GM11168 (cell line): ENCODE results near the gene ADAM10.

ENCODE experiments used
- in situ Hi-C: fragments of 300-500 bp; cut with MboI; formaldehyde crosslinking; loops from one replicate; pipeline ENCODE4 v1.12.0; 2022; ENCODE audit warnings: low sequenced_read_pairs; ENCODE audit not compliant: unreplicated experiment

Gene ADAM10

DNA sequence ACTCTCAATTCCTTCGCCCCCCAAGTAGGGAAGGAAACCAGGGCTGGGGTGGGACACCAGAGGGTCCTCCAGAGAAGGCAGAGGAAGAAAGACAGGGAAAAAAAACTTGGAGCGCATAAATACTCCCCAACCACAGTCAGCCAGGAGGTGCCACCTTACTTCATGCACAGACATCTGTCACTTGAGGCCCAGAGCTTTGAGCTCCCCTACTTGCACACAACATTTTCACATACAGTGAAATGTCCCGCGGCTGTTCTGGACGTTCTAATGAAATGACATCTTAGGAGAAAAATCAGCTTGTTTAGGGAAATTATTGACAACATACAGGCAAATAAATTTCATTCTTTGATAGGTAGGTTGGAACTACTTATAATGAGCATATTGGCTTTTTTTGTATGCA, 204.8 kb downstream of the ADAM10 start:
- in situ Hi-C loops: no loop called here

DNA sequence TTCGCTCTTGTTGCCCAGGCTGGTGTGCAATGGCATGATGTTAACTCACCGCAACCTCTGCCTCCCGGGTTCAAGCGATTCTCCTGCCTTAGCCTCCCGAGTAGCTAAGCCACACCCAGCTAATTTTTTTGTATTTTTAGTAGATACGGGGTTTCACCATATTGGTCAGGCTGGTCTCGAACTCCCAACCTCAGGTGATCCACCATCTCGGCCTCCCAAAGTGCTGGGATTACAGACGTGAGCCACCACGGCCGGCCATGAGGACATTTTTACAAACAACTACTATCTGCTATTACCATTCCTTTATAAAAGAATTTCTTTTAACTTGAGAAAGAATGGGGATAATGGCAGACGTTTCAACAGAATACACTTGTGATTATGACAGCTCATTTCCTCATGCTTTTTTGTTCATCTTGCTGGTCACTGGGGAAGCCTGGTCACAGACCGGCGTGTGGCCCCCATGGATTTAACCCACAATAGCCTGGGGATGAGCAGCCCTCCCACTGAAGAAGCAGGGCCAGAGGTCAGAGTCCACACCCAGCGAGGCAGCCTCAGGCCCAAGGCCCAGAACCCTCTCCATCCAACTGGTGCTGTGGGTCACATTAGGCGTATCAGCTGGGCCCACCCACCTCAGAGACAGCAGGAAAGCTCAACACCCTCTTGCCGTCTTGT, 205.7 kb downstream of the ADAM10 start:
- in situ Hi-C loops: no loop called here

DNA sequence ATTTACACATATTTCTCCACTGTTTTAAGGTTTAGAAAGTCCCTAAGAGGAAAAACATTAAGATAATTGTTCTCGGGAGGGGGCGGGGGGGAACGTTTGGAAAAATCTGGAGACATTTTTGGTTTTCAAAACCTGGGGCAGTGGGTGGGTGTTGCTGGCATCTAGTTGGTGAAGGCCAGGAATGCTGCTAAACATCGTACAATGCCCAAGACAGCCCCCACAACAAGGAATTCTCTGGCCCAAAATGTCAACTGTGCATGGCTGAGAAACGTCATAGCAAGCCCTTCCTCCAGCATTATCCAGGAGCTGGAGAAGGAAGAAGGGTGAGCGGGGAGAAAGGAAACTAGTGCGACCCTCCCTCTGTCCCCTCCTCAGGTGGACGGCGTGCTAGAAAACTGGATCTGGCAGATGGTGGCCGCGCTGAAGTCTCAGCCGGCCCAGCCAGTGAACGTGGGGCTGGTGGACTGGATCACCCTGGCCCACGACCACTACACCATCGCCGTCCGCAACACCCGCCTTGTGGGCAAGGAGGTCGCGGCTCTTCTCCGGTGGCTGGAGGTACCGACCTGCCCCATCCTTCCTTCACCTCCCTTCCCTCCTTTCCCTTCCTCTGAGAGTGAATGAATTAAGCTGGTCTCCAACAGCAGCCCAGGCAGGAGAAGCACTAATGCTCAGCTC, 208.0 kb downstream of the ADAM10 start:
- in situ Hi-C loops: no loop called here

DNA sequence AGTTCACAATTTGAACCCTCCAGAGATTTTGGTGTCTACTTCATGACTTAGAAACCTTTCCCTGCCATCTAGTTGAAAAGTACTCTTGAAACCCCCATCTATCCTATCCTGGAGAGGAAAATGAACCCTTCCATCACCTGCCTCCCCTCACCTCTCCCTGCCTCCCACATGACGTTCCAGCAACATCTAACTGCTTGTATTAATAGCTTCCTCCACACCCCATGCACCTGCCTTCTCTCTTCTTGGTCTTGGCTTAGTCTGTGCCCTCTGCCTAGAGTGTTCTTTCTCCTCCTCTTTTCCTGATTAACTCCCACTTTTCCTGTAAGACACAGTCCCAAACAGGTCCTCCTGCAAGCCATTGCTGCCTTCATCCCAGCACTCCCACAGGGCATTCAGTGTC, 210.0 kb downstream of the ADAM10 start:
- in situ Hi-C loops: no loop called here

- in situ Hi-C loops: no loop called here
Measured at GRCh38 chr15:58538901-58539300, 210.6 kb downstream of the ADAM10 start.
